Measurements from ENCODE around the gene CLDN10. TPM values are rescaled to one million over a fixed set of nuclear protein-coding genes. Genes with fewer than 3 reads are reported as not detected.

Gene CLDN10
- total RNA-seq, 1 experiment from 2014 or later, result not detected

DNA sequence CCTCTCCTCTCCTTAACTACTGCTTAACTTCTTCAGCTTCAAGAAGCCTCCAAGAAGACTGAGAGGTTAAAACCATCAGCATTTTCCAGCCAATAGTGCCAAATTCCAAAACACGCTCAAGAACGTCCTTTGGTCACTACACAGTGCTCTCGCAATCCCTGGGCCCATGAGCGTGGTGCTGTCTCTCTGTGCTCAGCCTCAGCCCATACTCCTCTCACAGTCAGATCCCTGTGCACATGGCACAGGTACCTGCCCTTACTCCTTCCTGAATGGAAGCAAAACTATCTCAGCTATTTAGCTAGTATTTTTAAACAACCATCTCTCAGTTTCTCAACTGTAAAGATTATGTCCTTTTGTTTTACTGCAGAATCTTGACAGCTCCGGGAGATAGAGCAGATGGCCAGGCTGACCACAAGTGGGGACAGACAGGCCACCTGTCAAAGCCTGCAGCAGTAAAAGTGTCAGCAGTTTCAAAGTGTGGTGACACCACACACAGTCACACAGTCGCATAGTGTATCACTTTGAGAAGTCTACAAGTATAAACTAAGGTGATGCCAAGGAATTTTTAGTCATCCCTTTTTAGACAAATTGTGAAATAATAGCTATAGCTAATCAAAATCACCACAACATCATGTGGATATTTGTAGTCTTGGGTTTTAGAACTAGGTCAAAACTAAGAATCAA lies 56.3 kb downstream of the CLDN10 start:
- H3K27me3 ChIP-seq, result no peaks in the 10 kb centered on the region
- peaks cover 60% of the 10 kb centered on the region for H3K36me3 ChIP-seq
- no peaks in the 10 kb centered on the region for H3K9me3 ChIP-seq
- DNase-seq, result no peak
- H3K4me3 ChIP-seq, result no peak overlapping the region

GRCh38 chr13:95614641-95615245 lies 62.2 kb downstream of the CLDN10 start:
- Histone ChIP-seq H3K4me3 (no peak overlapping the region), H3K27me3 (no peaks in the 10 kb centered on the region), H3K36me3 (peaks cover 52% of the 10 kb centered on the region), H3K9me3 (no peaks in the 10 kb centered on the region)
- no peak for DNase-seq

DNA sequence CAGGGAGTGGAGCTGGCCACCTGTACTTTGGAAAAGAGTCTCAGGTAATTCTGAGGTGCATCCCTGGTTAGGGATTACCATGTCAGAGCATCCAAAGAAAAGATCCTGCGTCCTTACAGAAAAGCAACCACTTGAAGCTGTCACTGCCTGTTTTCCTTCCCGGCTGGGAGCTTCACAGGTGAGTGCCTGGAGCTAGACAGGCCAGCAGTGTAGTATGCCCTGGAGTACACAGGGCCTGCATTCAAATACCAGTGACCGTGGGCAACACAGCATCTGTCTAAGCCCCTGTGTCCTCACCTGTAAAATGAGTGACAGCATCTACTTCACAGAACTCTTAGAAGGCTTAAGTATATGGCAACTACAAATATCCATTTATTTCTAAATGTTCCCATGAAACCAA lies 63.0 kb downstream of the CLDN10 start:
- H3K27me3 ChIP-seq, result no peaks in the 10 kb centered on the region
- no peak overlapping the region for H3K4me3 ChIP-seq
- peaks cover 56% of the 10 kb centered on the region for H3K36me3 ChIP-seq
- H3K9me3 ChIP-seq, result no peaks in the 10 kb centered on the region
- no peak for DNase-seq

GRCh38 chr13:95620030-95620824 lies 67.7 kb downstream of the CLDN10 start:
- Histone ChIP-seq H3K36me3 (peaks cover 77% of the 10 kb centered on the region), H3K9me3 (no peaks in the 10 kb centered on the region), H3K4me3 (no peak overlapping the region), H3K27me3 (no peaks in the 10 kb centered on the region)
- DNase-seq, result no peak

GRCh38 chr13:95620825-95621498 lies 68.4 kb downstream of the CLDN10 start:
- DNase-seq, result no peak
- H3K4me3 ChIP-seq, result no peak overlapping the region
- no peaks in the 10 kb centered on the region for H3K9me3 ChIP-seq
- peaks cover 77% of the 10 kb centered on the region for H3K36me3 ChIP-seq
- H3K27me3 ChIP-seq, result no peaks in the 10 kb centered on the region

DNA sequence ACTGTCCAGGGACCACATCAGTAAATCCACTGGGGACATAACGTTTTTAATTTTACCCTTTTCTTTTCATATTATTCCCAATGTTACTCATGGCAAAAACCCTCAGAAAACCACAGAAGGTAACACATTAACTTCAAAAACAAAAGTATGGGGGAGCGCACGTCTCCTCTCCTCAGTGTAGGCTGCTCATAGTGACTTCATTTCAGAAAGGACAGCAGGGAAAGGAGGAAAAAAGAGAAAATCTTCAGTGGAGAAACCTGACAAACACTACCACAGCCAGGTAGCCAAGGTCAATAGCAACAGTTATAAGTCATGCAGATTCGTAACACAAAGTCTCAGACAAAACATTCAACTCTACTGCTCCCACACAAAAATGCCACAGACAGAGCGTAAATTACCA lies 70.6 kb downstream of the CLDN10 start:
- Histone ChIP-seq H3K9me3 (peaks cover 5% of the 10 kb centered on the region), H3K4me3 (no peak overlapping the region), H3K27me3 (no peaks in the 10 kb centered on the region), H3K36me3 (peaks cover 88% of the 10 kb centered on the region)
- DNase-seq, result no peak

DNA sequence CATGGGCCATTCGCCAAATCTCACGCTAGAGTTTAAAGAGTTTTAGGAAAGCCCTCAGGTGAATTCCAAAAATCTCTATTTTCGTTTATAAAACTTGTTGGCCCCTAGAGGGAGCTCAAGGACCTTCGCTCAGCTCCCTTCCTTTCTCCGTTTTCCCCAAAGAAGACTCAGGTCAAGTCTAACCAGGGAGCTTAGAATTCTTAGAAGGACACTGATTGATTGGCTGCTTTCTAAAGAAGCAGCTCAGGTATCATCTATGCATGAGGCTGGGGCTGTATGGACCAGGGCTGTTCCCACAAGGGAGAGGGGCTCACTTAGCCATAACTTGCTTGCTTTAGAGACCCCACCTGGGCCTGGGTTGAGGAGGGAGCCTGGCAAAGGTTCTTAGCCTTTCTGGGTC lies 71.5 kb downstream of the CLDN10 start:
- Histone ChIP-seq H3K9me3 (peaks cover 5% of the 10 kb centered on the region), H3K36me3 (peaks cover 88% of the 10 kb centered on the region), H3K4me3 (no peak overlapping the region), H3K27me3 (no peaks in the 10 kb centered on the region)
- DNase-seq, result no peak

DNA sequence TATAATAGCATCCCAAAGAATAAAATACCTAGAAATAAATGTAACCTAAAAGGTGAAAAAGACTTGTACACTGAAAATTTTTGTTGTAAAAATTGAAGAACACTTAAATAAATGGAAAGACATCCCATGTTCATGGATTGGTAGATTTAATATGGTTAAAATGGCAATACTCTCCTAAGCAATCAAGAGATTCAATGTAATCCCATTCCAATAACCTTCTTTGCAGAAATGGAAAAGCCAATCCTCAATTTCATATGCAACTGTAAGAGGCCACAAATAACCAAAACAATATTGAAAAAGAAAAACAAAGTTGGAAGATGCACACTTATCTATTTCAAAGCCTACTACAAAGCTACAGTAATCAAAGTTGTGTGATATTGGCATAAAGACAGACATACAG lies 74.2 kb downstream of the CLDN10 start:
- no peak for DNase-seq
- H3K36me3 ChIP-seq, result peaks cover 88% of the 10 kb centered on the region

GRCh38 chr13:95627590-95627989 lies 75.1 kb downstream of the CLDN10 start:
- Histone ChIP-seq H3K27me3 (no peaks in the 10 kb centered on the region), H3K36me3 (peaks cover 89% of the 10 kb centered on the region), H3K4me3 (no peak overlapping the region), H3K9me3 (peaks cover 5% of the 10 kb centered on the region)
- DNase-seq, result no peak

More for the DNA sequence above, 74.2 kb downstream of the CLDN10 start:
- Histone ChIP-seq H3K27me3 (no peaks in the 10 kb centered on the region), H3K4me3 (no peak overlapping the region), H3K9me3 (peaks cover 5% of the 10 kb centered on the region)

- no peak overlapping the region for H3K4me3 ChIP-seq
- DNase-seq, result no peak
- no peaks in the 10 kb centered on the region for H3K27me3 ChIP-seq
- H3K36me3 ChIP-seq, result peaks cover 89% of the 10 kb centered on the region
- peaks cover 5% of the 10 kb centered on the region for H3K9me3 ChIP-seq
Measured at GRCh38 chr13:95628488-95628887, 76.0 kb downstream of the CLDN10 start.

DNA sequence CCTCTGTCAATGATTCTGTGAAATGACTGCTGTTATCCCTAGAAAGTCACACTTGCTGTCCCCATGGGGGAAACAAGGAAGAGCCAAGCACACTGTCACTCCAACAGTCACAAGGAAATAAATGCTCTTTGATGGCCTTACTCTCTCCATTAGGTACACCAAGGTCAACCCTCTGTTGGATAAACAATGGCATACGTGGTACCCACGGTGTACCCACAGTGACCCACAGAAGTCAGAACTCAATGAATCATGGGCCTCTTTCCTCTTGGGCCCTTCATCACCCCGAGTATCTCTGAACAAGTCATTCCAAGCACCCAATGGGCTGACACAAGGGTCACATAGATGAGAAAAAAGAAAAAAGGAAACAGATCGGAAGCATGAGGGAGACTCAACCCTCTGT lies 76.6 kb downstream of the CLDN10 start:
- no peaks in the 10 kb centered on the region for H3K27me3 ChIP-seq
- H3K9me3 ChIP-seq, result peaks cover 5% of the 10 kb centered on the region
- no peak overlapping the region for H3K4me3 ChIP-seq
- H3K36me3 ChIP-seq, result peaks cover 89% of the 10 kb centered on the region
- no peak for DNase-seq

Other genes starting within 250 kb of the CLDN10 start
- 10.9 and 39.1 TPM in 2 replicates for gene DZIP1, start 92.0 kb downstream of the CLDN10 start, total RNA-seq (2014; rRNA removed; shearing (Covaris generic); ENCODE audit: low replicate concordance)
- gene DNAJC3, start 124.4 kb downstream of the CLDN10 start, total RNA-seq (2014; rRNA removed; shearing (Covaris generic); ENCODE audit: low replicate concordance), result 22.5 and 40.5 TPM in 2 replicates